HG03097 (cell line): ENCODE data around the gene PLA2R1.
A peak's percentile ranks its signal among the peaks of the same experiment; 100 is the strongest.
"Not testable (repeated sequence)": the region's sequence is repeated elsewhere in the genome, so short reads cannot be mapped to it uniquely, and the experiment has no call there.

Experiments
- ATAC-seq: cut with Tn5 transposase; IDR thresholded peaks from one replicate; pipeline ENCODE4 v1.9.1; 2021; ENCODE audit not compliant: unreplicated experiment, low FRiP score

Gene PLA2R1

GRCh38 chr2:159985656-159986055 lies 76.8 kb downstream of the PLA2R1 start:
- ATAC-seq, result no peak

- ATAC-seq, result no peak
Measured at GRCh38 chr2:159984034-159984433, 78.4 kb downstream of the PLA2R1 start.

- ATAC-seq, result no peak
Measured at GRCh38 chr2:159982842-159983785, 79.3 kb downstream of the PLA2R1 start.

GRCh38 chr2:159982270-159982669 lies 80.1 kb downstream of the PLA2R1 start:
- ATAC-seq, result no peak

GRCh38 chr2:159976527-159977160 lies 85.8 kb downstream of the PLA2R1 start:
- ATAC-seq, result no peak

GRCh38 chr2:159973325-159973724 lies 89.1 kb downstream of the PLA2R1 start:
- no peak for ATAC-seq

GRCh38 chr2:159971365-159972152 lies 90.9 kb downstream of the PLA2R1 start:
- no peak for ATAC-seq

GRCh38 chr2:159970548-159970947 lies 91.9 kb downstream of the PLA2R1 start:
- not testable (repeated sequence) for ATAC-seq

GRCh38 chr2:159968279-159968900 lies 94.0 kb downstream of the PLA2R1 start:
- no peak for ATAC-seq

GRCh38 chr2:159963700-159964099 lies 98.7 kb downstream of the PLA2R1 start:
- peak; percentile 48 for ATAC-seq

GRCh38 chr2:159962513-159962912 lies 99.9 kb downstream of the PLA2R1 start:
- ATAC-seq, result not testable (repeated sequence)

GRCh38 chr2:159961451-159961850 lies 101.0 kb downstream of the PLA2R1 start:
- ATAC-seq, result no peak

- no peak for ATAC-seq
Measured at GRCh38 chr2:159961037-159961436, 101.4 kb downstream of the PLA2R1 start.

GRCh38 chr2:159960414-159960813 lies 102.0 kb downstream of the PLA2R1 start:
- ATAC-seq, result no peak

GRCh38 chr2:159959136-159959535 lies 103.3 kb downstream of the PLA2R1 start:
- ATAC-seq, result no peak

GRCh38 chr2:159953136-159953823 lies 109.1 kb downstream of the PLA2R1 start:
- no peak for ATAC-seq

- no peak for ATAC-seq
Measured at GRCh38 chr2:159946326-159946999, 116.0 kb downstream of the PLA2R1 start.

- ATAC-seq, result no peak
Measured at GRCh38 chr2:159944874-159945273, 117.5 kb downstream of the PLA2R1 start.

GRCh38 chr2:159942146-159942545 lies 120.3 kb downstream of the PLA2R1 start:
- no peak for ATAC-seq
